ENCODE results near the gene RPS14.
A peak's percentile ranks its signal among the peaks of the same experiment; 100 is the strongest.
"Not testable (repeated sequence)": the region's sequence is repeated elsewhere in the genome, so short reads cannot be mapped to it uniquely, and the experiment has no call there.

RPS14 gene

GRCh38 chr5:150488519-150489359 lies 39.2 kb upstream of the RPS14 start:
- Histone ChIP-seq H3K36me3 (ENCODE audit: control insufficient read depth, insufficient read depth, low read length) (no peaks in the 10 kb centered on the region), H3K4me1 (ENCODE audit: control insufficient read depth, insufficient read depth, low read length) (peaks cover 53% of the 10 kb centered on the region), H3K9ac (ENCODE audit: low read length) (no peak overlapping the region), H3K4me3 (ENCODE audit: low read length) (no peak overlapping the region), H3K27me3 (ENCODE audit: control insufficient read depth, insufficient read depth, low read length) (no peaks in the 10 kb centered on the region), H3K27ac (ENCODE audit: low read depth, low read length) (peak overlapping the region; percentile 92)

- no peaks in the 10 kb centered on the region for H3K27me3 ChIP-seq (ENCODE audit: control insufficient read depth, insufficient read depth, low read length)
- peak overlapping the region; percentile 85 for H3K4me3 ChIP-seq (ENCODE audit: low read length)
- H3K9ac ChIP-seq (ENCODE audit: low read length), result peak overlapping the region; percentile 58
- H3K4me1 ChIP-seq (ENCODE audit: control insufficient read depth, insufficient read depth, low read length), result peaks cover 49% of the 10 kb centered on the region
- no peaks in the 10 kb centered on the region for H3K36me3 ChIP-seq (ENCODE audit: control insufficient read depth, insufficient read depth, low read length)
- H3K27ac ChIP-seq (ENCODE audit: low read depth, low read length), result peak overlapping the region; percentile 92
Measured at GRCh38 chr5:150487199-150488061, 37.9 kb upstream of the RPS14 start.

- Histone ChIP-seq H3K4me3 (ENCODE audit: low read length) (peak overlapping the region; percentile 88), H3K9ac (ENCODE audit: low read length) (peak overlapping the region; percentile 58), H3K27me3 (ENCODE audit: control insufficient read depth, insufficient read depth, low read length) (no peaks in the 10 kb centered on the region), H3K4me1 (ENCODE audit: control insufficient read depth, insufficient read depth, low read length) (peaks cover 43% of the 10 kb centered on the region), H3K36me3 (ENCODE audit: control insufficient read depth, insufficient read depth, low read length) (no peaks in the 10 kb centered on the region), H3K27ac (ENCODE audit: low read depth, low read length) (peak overlapping the region; percentile 92)
Measured at GRCh38 chr5:150486402-150487198, 37.1 kb upstream of the RPS14 start.

GRCh38 chr5:150485693-150486401 lies 36.3 kb upstream of the RPS14 start:
- peak overlapping the region; percentile 92 for H3K27ac ChIP-seq (ENCODE audit: low read depth, low read length)
- H3K9ac ChIP-seq (ENCODE audit: low read length), result peak overlapping the region; percentile 41
- H3K4me3 ChIP-seq (ENCODE audit: low read length), result peak overlapping the region; percentile 88
- peaks cover 36% of the 10 kb centered on the region for H3K4me1 ChIP-seq (ENCODE audit: control insufficient read depth, insufficient read depth, low read length)
- no peaks in the 10 kb centered on the region for H3K27me3 ChIP-seq (ENCODE audit: control insufficient read depth, insufficient read depth, low read length)
- H3K36me3 ChIP-seq (ENCODE audit: control insufficient read depth, insufficient read depth, low read length), result no peaks in the 10 kb centered on the region

- Histone ChIP-seq H3K36me3 (ENCODE audit: control insufficient read depth, insufficient read depth, low read length) (no peaks in the 10 kb centered on the region), H3K27me3 (ENCODE audit: control insufficient read depth, insufficient read depth, low read length) (no peaks in the 10 kb centered on the region), H3K4me1 (ENCODE audit: control insufficient read depth, insufficient read depth, low read length) (peaks cover 29% of the 10 kb centered on the region), H3K4me3 (ENCODE audit: low read length) (peak overlapping the region; percentile 88), H3K9ac (ENCODE audit: low read length) (peak overlapping the region; percentile 32), H3K27ac (ENCODE audit: low read depth, low read length) (peak overlapping the region; percentile 49)
Measured at GRCh38 chr5:150484964-150485692, 35.6 kb upstream of the RPS14 start.

- Histone ChIP-seq H3K27ac (ENCODE audit: low read depth, low read length) (no peak overlapping the region), H3K4me3 (ENCODE audit: low read length) (no peak overlapping the region), H3K4me1 (ENCODE audit: control insufficient read depth, insufficient read depth, low read length) (peaks cover under 1% of the 10 kb centered on the region), H3K36me3 (ENCODE audit: control insufficient read depth, insufficient read depth, low read length) (no peaks in the 10 kb centered on the region), H3K27me3 (ENCODE audit: control insufficient read depth, insufficient read depth, low read length) (no peaks in the 10 kb centered on the region), H3K9ac (ENCODE audit: low read length) (no peak overlapping the region)
Measured at GRCh38 chr5:150481972-150482406, 32.5 kb upstream of the RPS14 start.

GRCh38 chr5:150481708-150481965 lies 32.1 kb upstream of the RPS14 start:
- no peak overlapping the region for H3K9ac ChIP-seq (ENCODE audit: low read length)
- H3K27ac ChIP-seq (ENCODE audit: low read depth, low read length), result no peak overlapping the region
- no peaks in the 10 kb centered on the region for H3K4me1 ChIP-seq (ENCODE audit: control insufficient read depth, insufficient read depth, low read length)
- no peaks in the 10 kb centered on the region for H3K27me3 ChIP-seq (ENCODE audit: control insufficient read depth, insufficient read depth, low read length)
- no peak overlapping the region for H3K4me3 ChIP-seq (ENCODE audit: low read length)
- no peaks in the 10 kb centered on the region for H3K36me3 ChIP-seq (ENCODE audit: control insufficient read depth, insufficient read depth, low read length)

GRCh38 chr5:150479416-150479815 lies 29.9 kb upstream of the RPS14 start:
- Histone ChIP-seq H3K9ac (ENCODE audit: low read length) (no peak overlapping the region), H3K27me3 (ENCODE audit: control insufficient read depth, insufficient read depth, low read length) (no peaks in the 10 kb centered on the region), H3K4me3 (ENCODE audit: low read length) (no peak overlapping the region), H3K36me3 (ENCODE audit: control insufficient read depth, insufficient read depth, low read length) (no peaks in the 10 kb centered on the region), H3K27ac (ENCODE audit: low read depth, low read length) (no peak overlapping the region), H3K4me1 (ENCODE audit: control insufficient read depth, insufficient read depth, low read length) (no peaks in the 10 kb centered on the region)

- H3K9ac ChIP-seq (ENCODE audit: low read length); H3K4me1 ChIP-seq (ENCODE audit: control insufficient read depth, insufficient read depth, low read length); H3K27ac ChIP-seq (ENCODE audit: low read depth, low read length); H3K4me3 ChIP-seq (ENCODE audit: low read length); H3K36me3 ChIP-seq (ENCODE audit: control insufficient read depth, insufficient read depth, low read length); H3K27me3 ChIP-seq (ENCODE audit: control insufficient read depth, insufficient read depth, low read length): not testable (repeated sequence)
Measured at GRCh38 chr5:150476568-150476967, 27.0 kb upstream of the RPS14 start.

- no peak overlapping the region for H3K4me3 ChIP-seq (ENCODE audit: low read length)
- H3K9ac ChIP-seq (ENCODE audit: low read length), result no peak overlapping the region
- H3K4me1 ChIP-seq (ENCODE audit: control insufficient read depth, insufficient read depth, low read length), result no peaks in the 10 kb centered on the region
- H3K27me3 ChIP-seq (ENCODE audit: control insufficient read depth, insufficient read depth, low read length), result no peaks in the 10 kb centered on the region
- no peak overlapping the region for H3K27ac ChIP-seq (ENCODE audit: low read depth, low read length)
- H3K36me3 ChIP-seq (ENCODE audit: control insufficient read depth, insufficient read depth, low read length), result no peaks in the 10 kb centered on the region
Measured at GRCh38 chr5:150473673-150474358, 24.3 kb upstream of the RPS14 start.

Data from rectal smooth muscle tissue (tissue), 1 donor.